Esophagus muscularis mucosa (tissue), 3 donors: Measurements from ENCODE around the gene ZNF385C.
A peak's percentile ranks its signal among the peaks of the same experiment; 100 is the strongest.

Experiments
- CTCF ChIP-seq, 3 experiments: fragments of 200-600 bp in 2 of 3; fragments of 450-650 bp in 1 of 3; sonication (generic) in 2 of 3; IDR thresholded peaks; one replicate each; pipeline ENCODE4 v1.5.1; 2017 to 2019; ENCODE audit warnings: antibody characterized with exemption in 3 of 3, mild to moderate bottlenecking in 2 of 3, moderate library complexity in 1 of 3
- POLR2A ChIP-seq: fragments of 450-650 bp; IDR thresholded peaks from one replicate; pipeline ENCODE4 v1.6.1; 2017; ENCODE audit warnings: antibody characterized with exemption, moderate library complexity, mild to moderate bottlenecking, low read depth
- POLR2AphosphoS5 ChIP-seq, 2 donors: sonication (generic); formaldehyde crosslinking; IDR thresholded peaks; one replicate each; pipeline ENCODE4 v1.6.1; 2017; ENCODE audit warnings: antibody characterized with exemption in 2 of 2

- TF ChIP-seq CTCF (IDR thresholded peaks at IDR 0.05) (peak; percentile 62 to 78 (median 63)), POLR2A (no peak), POLR2AphosphoS5 (IDR thresholded peaks at IDR 0.05) (no peak)
Observed at GRCh38 chr17:42101513-42102292, 3.4 kb upstream of the ZNF385C start.
